BLaER1 (cell line): Measurements from ENCODE around the gene KCNN3.
"Not testable (repeated sequence)": the region's sequence is repeated elsewhere in the genome, so short reads cannot be mapped to it uniquely, and the experiment has no call there.

Experiments used
- H3K27ac ChIP-seq: shearing (Covaris generic); formaldehyde crosslinking; 2 replicates; pipeline ENCODE4 v1.8.1; 2022
- H3K27me3 ChIP-seq: shearing (Covaris generic); formaldehyde crosslinking; 2 replicates; pipeline ENCODE4 v1.8.1; 2022
- H3K36me3 ChIP-seq: shearing (Covaris generic); formaldehyde crosslinking; 2 replicates; pipeline ENCODE4 v1.8.1; 2022
- H3K4me1 ChIP-seq: shearing (Covaris generic); formaldehyde crosslinking; 2 replicates; pipeline ENCODE4 v1.8.1; 2022
- H3K4me2 ChIP-seq: shearing (Covaris generic); formaldehyde crosslinking; 2 replicates; pipeline ENCODE4 v1.8.1; 2022
- H3K4me3 ChIP-seq: shearing (Covaris generic); formaldehyde crosslinking; 2 replicates; pipeline ENCODE4 v1.8.1; 2022
- H3K9ac ChIP-seq: shearing (Covaris generic); formaldehyde crosslinking; 2 replicates; pipeline ENCODE4 v1.8.1; 2022
- H3K9me3 ChIP-seq: shearing (Covaris generic); formaldehyde crosslinking; 2 replicates; pipeline ENCODE4 v1.8.1; 2022
- H4K20me1 ChIP-seq: shearing (Covaris generic); formaldehyde crosslinking; 2 replicates; pipeline ENCODE4 v1.8.1; 2022
- Cebpa-rat ChIP-seq: shearing (Covaris generic); IDR thresholded peaks from 2 replicates; pipeline ENCODE4 v1.8.1; 2022

The KCNN3 gene

GRCh38 chr1:154870115-154870571 lies at the start of gene KCNN3:
TSS of gene KCNN3 (minus strand) at chr1:154870281. CDS start at chr1:154869964, 317 bp downstream.
- Histone ChIP-seq H3K4me2 (peak within 1 kb of the TSS; percentile 80), H3K27me3 (peaks cover 45% of the 10 kb centered on the region), H3K4me3 (peak within 1 kb of the TSS; percentile 31; the same call in 1 of the 2 replicates), H3K27ac (no peak within 1 kb of the TSS), H3K9ac (no peak within 1 kb of the TSS), H3K9me3 (no peaks in the 10 kb centered on the region), H3K36me3 (no peaks in the 10 kb centered on the region), H3K4me1 (peaks cover 65% of the 10 kb centered on the region), H4K20me1 (peaks cover 7% of the 10 kb centered on the region; the same call in 1 of the 2 replicates)
- no peak for TF ChIP-seq Cebpa-rat

GRCh38 chr1:154913273-154913672 lies 43.2 kb upstream of the KCNN3 start:
- Histone ChIP-seq H4K20me1 (no peaks in the 10 kb centered on the region), H3K9me3 (peaks cover 12% of the 10 kb centered on the region), H3K4me1 (no peaks in the 10 kb centered on the region), H3K36me3 (0 out of 2 replicates have a peak, but pooled peaks cover 6% of the 10 kb centered on the region), H3K27me3 (no peaks in the 10 kb centered on the region), H3K27ac (no peak overlapping the region), H3K9ac (no peak overlapping the region), H3K4me3 (no peak overlapping the region), H3K4me2 (no peak overlapping the region)
- no peak for TF ChIP-seq Cebpa-rat

- Histone ChIP-seq H3K36me3 (0 out of 2 replicates have a peak, but pooled peaks cover 6% of the 10 kb centered on the region), H3K9me3 (peaks cover 18% of the 10 kb centered on the region), H3K27me3 (no peaks in the 10 kb centered on the region), H4K20me1 (no peaks in the 10 kb centered on the region), H3K4me3 (no peak overlapping the region), H3K27ac (no peak overlapping the region), H3K9ac (no peak overlapping the region), H3K4me2 (no peak overlapping the region), H3K4me1 (no peaks in the 10 kb centered on the region)
- TF ChIP-seq Cebpa-rat = no peak
Observed at GRCh38 chr1:154912755-154913154, 42.7 kb upstream of the KCNN3 start.

- Histone ChIP-seq H3K9me3 (peaks cover 25% of the 10 kb centered on the region), H3K4me1 (no peaks in the 10 kb centered on the region), H3K9ac (no peak overlapping the region), H3K4me3 (no peak overlapping the region), H3K27ac (no peak overlapping the region), H3K4me2 (no peak overlapping the region), H4K20me1 (no peaks in the 10 kb centered on the region), H3K27me3 (no peaks in the 10 kb centered on the region), H3K36me3 (0 out of 2 replicates have a peak, but pooled peaks cover 6% of the 10 kb centered on the region)
- no peak for TF ChIP-seq Cebpa-rat
Observed at GRCh38 chr1:154911691-154912550, 41.8 kb upstream of the KCNN3 start.

- Histone ChIP-seq H3K27me3 (no peaks in the 10 kb centered on the region), H3K4me2 (no peak overlapping the region), H3K4me1 (no peaks in the 10 kb centered on the region), H3K9ac (no peak overlapping the region), H3K36me3 (0 out of 2 replicates have a peak, but pooled peaks cover 6% of the 10 kb centered on the region), H4K20me1 (no peaks in the 10 kb centered on the region), H3K27ac (no peak overlapping the region), H3K9me3 (peaks cover 28% of the 10 kb centered on the region), H3K4me3 (no peak overlapping the region)
- no peak for TF ChIP-seq Cebpa-rat
Observed at GRCh38 chr1:154910851-154911250, 40.8 kb upstream of the KCNN3 start.

GRCh38 chr1:154908937-154909336 lies 38.9 kb upstream of the KCNN3 start:
- no peak overlapping the region for H3K9ac ChIP-seq

GRCh38 chr1:154908129-154908528 lies 38.0 kb upstream of the KCNN3 start:
- H3K27ac ChIP-seq, H3K9ac ChIP-seq, H4K20me1 ChIP-seq, H3K4me2 ChIP-seq, H3K4me1 ChIP-seq, H3K36me3 ChIP-seq, H3K4me3 ChIP-seq, H3K27me3 ChIP-seq: not testable (repeated sequence)
- H3K9me3 ChIP-seq = peaks cover 28% of the 10 kb centered on the region

More at GRCh38 chr1:154908937-154909336, 38.9 kb upstream of the KCNN3 start:
- Histone ChIP-seq H3K9me3 (peaks cover 28% of the 10 kb centered on the region), H3K27me3 (no peaks in the 10 kb centered on the region), H3K4me3 (no peak overlapping the region), H3K36me3 (0 out of 2 replicates have a peak, but pooled peaks cover 6% of the 10 kb centered on the region), H4K20me1 (no peaks in the 10 kb centered on the region), H3K4me1 (no peaks in the 10 kb centered on the region), H3K27ac (no peak overlapping the region), H3K4me2 (no peak overlapping the region)
- TF ChIP-seq Cebpa-rat = no peak

- Histone ChIP-seq H4K20me1 (no peaks in the 10 kb centered on the region), H3K4me1 (no peaks in the 10 kb centered on the region), H3K36me3 (0 out of 2 replicates have a peak, but pooled peaks cover 6% of the 10 kb centered on the region), H3K27me3 (no peaks in the 10 kb centered on the region), H3K9me3 (peaks cover 28% of the 10 kb centered on the region), H3K4me3 (no peak overlapping the region), H3K4me2 (no peak overlapping the region), H3K9ac (no peak overlapping the region), H3K27ac (no peak overlapping the region)
- no peak for TF ChIP-seq Cebpa-rat
Observed at GRCh38 chr1:154906621-154907081, 36.6 kb upstream of the KCNN3 start.

GRCh38 chr1:154902938-154903566 lies 33.0 kb upstream of the KCNN3 start:
- H3K36me3 ChIP-seq = no peaks in the 10 kb centered on the region
- H3K4me2 ChIP-seq = no peak overlapping the region
- peaks cover 14% of the 10 kb centered on the region for H3K9me3 ChIP-seq
- H3K27me3 ChIP-seq = no peaks in the 10 kb centered on the region
- H3K4me3 ChIP-seq = no peak overlapping the region
- H4K20me1 ChIP-seq = no peaks in the 10 kb centered on the region
- no peak overlapping the region for H3K27ac ChIP-seq
- no peak overlapping the region for H3K9ac ChIP-seq
- no peak for TF ChIP-seq Cebpa-rat
- no peaks in the 10 kb centered on the region for H3K4me1 ChIP-seq

- Histone ChIP-seq H3K36me3 (no peaks in the 10 kb centered on the region), H3K4me2 (no peak overlapping the region), H3K9ac (no peak overlapping the region), H3K4me3 (no peak overlapping the region), H3K27ac (no peak overlapping the region), H3K9me3 (0 out of 2 replicates have a peak, but pooled peaks cover under 1% of the 10 kb centered on the region), H4K20me1 (no peaks in the 10 kb centered on the region), H3K4me1 (peaks cover 10% of the 10 kb centered on the region), H3K27me3 (no peaks in the 10 kb centered on the region)
- TF ChIP-seq Cebpa-rat = no peak
Observed at GRCh38 chr1:154901591-154901990, 31.5 kb upstream of the KCNN3 start.
